ENCODE measurements around the gene ZNF407. TPM values are rescaled to one million over a fixed set of nuclear protein-coding genes. Genes with fewer than 3 reads are reported as not detected.

ZNF407 gene
- total and polyA plus RNA-seq, 2 experiments from 2014 or later, result 2.1 to 10.4 TPM

- TF ChIP-seq JUNB (IDR thresholded peaks at IDR 0.05; ENCODE audit: unreplicated experiment), result no peak
- no peak for TF ChIP-seq ZNF114 (CRISPR knock-in tag; IDR thresholded peaks at IDR 0.05)
Observed at GRCh38 chr18:75076286-75076685, 478.6 kb downstream of the ZNF407 start (continued).

GRCh38 chr18:75081486-75081885, 483.8 kb downstream of the ZNF407 start:
- H3K27ac ChIP-seq (ENCODE audit: low read depth), result no peak overlapping the region
- no peak overlapping the region for H3K4me3 ChIP-seq
- Mint-ChIP-seq H3K4me1 (no peaks in the 10 kb centered on the region), H3K27ac (no peak overlapping the region), H3K27me3 (ENCODE audit: insufficient read depth, low read depth, poor library complexity) (peaks cover 9% of the 10 kb centered on the region), H3K4me3 (no peak overlapping the region), H3K36me3 (ENCODE audit: low read depth) (peaks cover 10% of the 10 kb centered on the region), H3K9me3 (peaks cover 33% of the 10 kb centered on the region)
- H3F3A ChIP-seq (replicated peaks; ENCODE audit: low read depth), result peaks cover 4% of the 10 kb centered on the region
- H4K20me1 ChIP-seq (replicated peaks; ENCODE audit: insufficient read depth), result no peaks in the 10 kb centered on the region
- TF ChIP-seq ZNF331 (CRISPR knock-in tag; IDR thresholded peaks at IDR 0.05; ENCODE audit: low read depth) (no peak), CREB1 (CRISPR knock-in tag; IDR thresholded peaks at IDR 0.05; ENCODE audit: low read depth) (no peak), POLR2AphosphoS5 (IDR thresholded peaks at IDR 0.05; ENCODE audit: low read depth) (no peak), ZNF114 (CRISPR knock-in tag; IDR thresholded peaks at IDR 0.05) (no peak), NANOG (IDR thresholded peaks at IDR 0.05; ENCODE audit: borderline replicate concordance) (no peak), CTCF (conservative IDR thresholded peaks at IDR 0.05; ENCODE audit: low read depth in 2 of 2) (no peak), JUNB (IDR thresholded peaks at IDR 0.05; ENCODE audit: unreplicated experiment) (no peak), STAT1 (IDR thresholded peaks at IDR 0.05; ENCODE audit: unreplicated experiment) (no peak), ETS1 (IDR thresholded peaks at IDR 0.05) (no peak), EZH2phosphoT487 (IDR thresholded peaks at IDR 0.05; ENCODE audit: unreplicated experiment) (no peak), ZNF462 (CRISPR knock-in tag; IDR thresholded peaks at IDR 0.05) (no peak), REST (IDR thresholded peaks at IDR 0.05; ENCODE audit: unreplicated experiment) (no peak), EZH2 (IDR thresholded peaks at IDR 0.05; ENCODE audit: low read depth, unreplicated experiment) (no peak)
- ATAC-seq, result no peak
- H3K4me1 ChIP-seq (ENCODE audit: insufficient read depth), result no peaks in the 10 kb centered on the region
- H3K36me3 ChIP-seq (ENCODE audit: insufficient read depth), result no peaks in the 10 kb centered on the region
- peaks cover 2% of the 10 kb centered on the region; the same call in 1 of the 2 replicates for H3K9me2 ChIP-seq (ENCODE audit: insufficient read depth)
- DNase-seq (ENCODE audit: low spot score), result no peak
- no peak overlapping the region for H2AFZ ChIP-seq
- H3K27me3 ChIP-seq (ENCODE audit: insufficient read depth), result no peaks in the 10 kb centered on the region
- no peaks in the 10 kb centered on the region for H3K79me2 ChIP-seq (replicated peaks; ENCODE audit: insufficient read depth)
- no peak overlapping the region for H3K4me2 ChIP-seq
